WTC11 (cell line): ENCODE measurements around the gene CCDC3.

Experiments used
- ZNF423 ChIP-seq: fragments of 250-450 bp; sonication (Bioruptor Pico); IDR thresholded peaks from 2 replicates; pipeline ENCODE4 v2.1.2; 2022; ENCODE audit warnings: mild to moderate bottlenecking, moderate library complexity
- TF ChIP-seq, protein P1 (sequence below): fragments of 200-600 bp; IDR thresholded peaks from 2 replicates; pipeline ENCODE4 v1.8.0; 2022; ENCODE audit warnings: antibody characterized with exemption
- TF ChIP-seq, protein P2 (sequence below): sonication (generic); formaldehyde crosslinking; IDR thresholded peaks from 2 replicates; pipeline ENCODE4 v1.8.1; 2023; ENCODE audit warnings: mild to moderate bottlenecking, moderate library complexity, missing genetic modification reagents

- TF ChIP-seq, protein P1, sequence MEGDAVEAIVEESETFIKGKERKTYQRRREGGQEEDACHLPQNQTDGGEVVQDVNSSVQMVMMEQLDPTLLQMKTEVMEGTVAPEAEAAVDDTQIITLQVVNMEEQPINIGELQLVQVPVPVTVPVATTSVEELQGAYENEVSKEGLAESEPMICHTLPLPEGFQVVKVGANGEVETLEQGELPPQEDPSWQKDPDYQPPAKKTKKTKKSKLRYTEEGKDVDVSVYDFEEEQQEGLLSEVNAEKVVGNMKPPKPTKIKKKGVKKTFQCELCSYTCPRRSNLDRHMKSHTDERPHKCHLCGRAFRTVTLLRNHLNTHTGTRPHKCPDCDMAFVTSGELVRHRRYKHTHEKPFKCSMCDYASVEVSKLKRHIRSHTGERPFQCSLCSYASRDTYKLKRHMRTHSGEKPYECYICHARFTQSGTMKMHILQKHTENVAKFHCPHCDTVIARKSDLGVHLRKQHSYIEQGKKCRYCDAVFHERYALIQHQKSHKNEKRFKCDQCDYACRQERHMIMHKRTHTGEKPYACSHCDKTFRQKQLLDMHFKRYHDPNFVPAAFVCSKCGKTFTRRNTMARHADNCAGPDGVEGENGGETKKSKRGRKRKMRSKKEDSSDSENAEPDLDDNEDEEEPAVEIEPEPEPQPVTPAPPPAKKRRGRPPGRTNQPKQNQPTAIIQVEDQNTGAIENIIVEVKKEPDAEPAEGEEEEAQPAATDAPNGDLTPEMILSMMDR, result no peak
- no peak for TF ChIP-seq ZNF423 (CRISPR knock-in tag)
- TF ChIP-seq, protein P2, sequence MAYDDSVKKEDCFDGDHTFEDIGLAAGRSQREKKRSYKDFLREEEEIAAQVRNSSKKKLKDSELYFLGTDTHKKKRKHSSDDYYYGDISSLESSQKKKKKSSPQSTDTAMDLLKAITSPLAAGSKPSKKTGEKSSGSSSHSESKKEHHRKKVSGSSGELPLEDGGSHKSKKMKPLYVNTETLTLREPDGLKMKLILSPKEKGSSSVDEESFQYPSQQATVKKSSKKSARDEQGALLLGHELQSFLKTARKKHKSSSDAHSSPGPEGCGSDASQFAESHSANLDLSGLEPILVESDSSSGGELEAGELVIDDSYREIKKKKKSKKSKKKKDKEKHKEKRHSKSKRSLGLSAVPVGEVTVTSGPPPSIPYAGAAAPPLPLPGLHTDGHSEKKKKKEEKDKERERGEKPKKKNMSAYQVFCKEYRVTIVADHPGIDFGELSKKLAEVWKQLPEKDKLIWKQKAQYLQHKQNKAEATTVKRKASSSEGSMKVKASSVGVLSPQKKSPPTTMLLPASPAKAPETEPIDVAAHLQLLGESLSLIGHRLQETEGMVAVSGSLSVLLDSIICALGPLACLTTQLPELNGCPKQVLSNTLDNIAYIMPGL (CRISPR knock-in tag), result no peak
Observed at GRCh38 chr10:13047529-13048206, 46.2 kb upstream of the CCDC3 start.
